K562 (cell line): ENCODE results near the gene LEO1. TPM values are rescaled to one million over a fixed set of nuclear protein-coding genes. Genes with fewer than 3 reads are reported as not detected.

Source experiments
- ARNT ChIP-seq, 2 experiments: fragments of 450-650 bp; IDR thresholded peaks; 2 replicates each; pipeline ENCODE4 v1.6.1; 2016; ENCODE audit warnings: mild to moderate bottlenecking in 1 of 2
- CXXC5 ChIP-seq: fragments of 250-450 bp; sonication (Bioruptor Pico); IDR thresholded peaks from 2 replicates; pipeline ENCODE4 v1.8.0; 2022; ENCODE audit warnings: inconsistent platforms, mild to moderate bottlenecking, moderate library complexity
- ETS2 ChIP-seq: IDR thresholded peaks from 2 replicates; pipeline ENCODE4 v1.6.1; 2016; ENCODE audit warnings: borderline replicate concordance, missing genetic modification characterization, mild to moderate bottlenecking, moderate library complexity, missing compliant biosample characterization; ENCODE audit not compliant: poor library complexity, severe bottlenecking
- KAT7 ChIP-seq: sonication (generic); formaldehyde crosslinking; IDR thresholded peaks from 2 replicates; pipeline ENCODE4 v1.8.0; 2022; ENCODE audit warnings: missing genetic modification reagents, mild to moderate bottlenecking, borderline replicate concordance
- NCOA6 ChIP-seq: fragments of 450-650 bp; IDR thresholded peaks from 2 replicates; pipeline ENCODE4 v1.6.1; 2017; ENCODE audit warnings: mild to moderate bottlenecking
- NR3C1 ChIP-seq: sonication (generic); formaldehyde crosslinking; IDR thresholded peaks from 2 replicates; pipeline ENCODE4 v1.8.1; 2022; ENCODE audit warnings: missing genetic modification reagents
- PHF21A ChIP-seq: fragments of 450-650 bp; IDR thresholded peaks from 2 replicates; pipeline ENCODE4 v1.6.1; 2017; ENCODE audit warnings: low read depth, borderline replicate concordance
- PHF8 ChIP-seq: fragments of 200-600 bp; sonication (generic); IDR thresholded peaks from 2 replicates; pipeline ENCODE4 v1.6.1; 2012; ENCODE audit warnings: mixed run types, mild to moderate bottlenecking, inconsistent platforms, low read length, moderate library complexity, borderline replicate concordance
- POLR2AphosphoS5 ChIP-seq: IDR thresholded peaks from 2 replicates; pipeline ENCODE4 v1.6.1; 2011; ENCODE audit warnings: mild to moderate bottlenecking, low read depth, low read length, moderate library complexity; ENCODE audit not compliant: control insufficient read depth, insufficient read depth
- PYGO2 ChIP-seq: fragments of 450-650 bp; IDR thresholded peaks from 2 replicates; pipeline ENCODE4 v1.6.1; 2016; ENCODE audit warnings: mild to moderate bottlenecking, missing genetic modification characterization, moderate library complexity, missing compliant biosample characterization
- SRF ChIP-seq, 2 experiments: fragments of 250-450, 450-650 bp in 1 of 2; sonication (Bioruptor Pico) in 1 of 2; sonication (generic) in 1 of 2; formaldehyde crosslinking; IDR thresholded peaks; 2 replicates each; pipeline versions ENCODE4 v1.5.0 to v1.5.1; 2020 to 2022; ENCODE audit warnings: mild to moderate bottlenecking in 1 of 2, missing genetic modification reagents in 1 of 2
- STAT5B ChIP-seq: fragments of 250-450 bp; sonication (Bioruptor Pico); IDR thresholded peaks from 2 replicates; pipeline ENCODE4 v1.8.0; 2021; ENCODE audit warnings: mild to moderate bottlenecking, inconsistent platforms
- U2AF2 ChIP-seq: fragments of 200-400 bp; formaldehyde crosslinking; optimal IDR thresholded peaks from 2 replicates; pipeline ENCODE3; 2017; ENCODE audit warnings: low read depth, mild to moderate bottlenecking, low read length
- ZC3H4 ChIP-seq: sonication (generic); formaldehyde crosslinking; IDR thresholded peaks from 2 replicates; pipeline ENCODE4 v1.9.0; 2021; ENCODE audit warnings: missing genetic modification reagents, borderline replicate concordance
- ZNF12 ChIP-seq: sonication (generic); formaldehyde crosslinking; IDR thresholded peaks from 2 replicates; pipeline ENCODE4 v1.4.0; 2020; ENCODE audit warnings: mild to moderate bottlenecking, missing genetic modification reagents
- ZNF695 ChIP-seq: fragments of 450-650 bp; formaldehyde crosslinking; IDR thresholded peaks from 2 replicates; pipeline ENCODE4 v1.4.0; 2020; ENCODE audit warnings: mild to moderate bottlenecking, moderate library complexity
- ZNF764 ChIP-seq: fragments of 250-450 bp; sonication (Bioruptor Pico); IDR thresholded peaks from 2 replicates; pipeline ENCODE4 v1.4.0; 2020; ENCODE audit warnings: low read depth, mild to moderate bottlenecking, moderate library complexity
- polyA plus RNA-seq, 8 experiments: library from polyadenylated mRNA; depleted of rRNA in 4 of 8; stranded (reverse) in 5 of 8; unstranded in 3 of 8; fragments of >200 nt; fragmentation: Nextera tagmentation in 2 of 8; fragmentation: Illumina TruSeq in 1 of 8; extraction: Ambion mirVana in 2 of 8; extraction: Trizol in 1 of 8; gene quantifications; 2 replicates each; pipeline versions ENCODE4 v1.2.1 to v1.2.3, GENCODE V29; 2011 to 2014; ENCODE audit warnings: inconsistent platforms in 1 of 8, missing spikeins in 1 of 8
- total RNA-seq, 7 experiments: library from RNA; depleted of rRNA in 6 of 7; stranded (reverse); fragments of >200 nt in 6 of 7; fragmentation: Illumina TruSeq in 2 of 7; extraction: Trizol in 2 of 7; gene quantifications; 2 replicates each; pipeline versions ENCODE4 v1.2.1 to v1.2.3, GENCODE V29; 2011 to 2021; ENCODE audit warnings: low replicate concordance in 1 of 7
- TF ChIP-seq, protein P1 (sequence below): IDR thresholded peaks from 2 replicates; pipeline ENCODE4 v1.6.1; 2011; ENCODE audit not compliant: insufficient read length; ENCODE audit errors: extremely low read depth
- TF ChIP-seq, protein P2 (sequence below), 2 experiments: fragments of 250-450 bp in 1 of 2; fragments of 450-650 bp in 1 of 2; sonication (Bioruptor Pico) in 1 of 2; IDR thresholded peaks; 2 replicates each; pipeline versions ENCODE4 v1.6.1 to v1.8.0; 2016 to 2021; ENCODE audit warnings: mild to moderate bottlenecking in 2 of 2, moderate library complexity in 2 of 2, missing compliant biosample characterization in 1 of 2, missing genetic modification characterization in 1 of 2
- TF ChIP-seq, protein P3 (sequence below): fragments of 250-450 bp; sonication (Bioruptor Pico); IDR thresholded peaks from 2 replicates; pipeline ENCODE4 v1.4.0; 2020; ENCODE audit warnings: borderline replicate concordance
- TF ChIP-seq, protein P4 (sequence below): fragments of 250-450 bp; sonication (Bioruptor Pico); IDR thresholded peaks from 2 replicates; pipeline ENCODE4 v1.4.0; 2020; ENCODE audit warnings: mild to moderate bottlenecking, moderate library complexity, borderline replicate concordance

Gene LEO1
- total and polyA plus RNA-seq, 9 of the 15 experiments (the other 6 are each of a cell fraction or from before 2014, with no cell fraction given): 8.4 to 48.3 (median 37.9) TPM

DNA sequence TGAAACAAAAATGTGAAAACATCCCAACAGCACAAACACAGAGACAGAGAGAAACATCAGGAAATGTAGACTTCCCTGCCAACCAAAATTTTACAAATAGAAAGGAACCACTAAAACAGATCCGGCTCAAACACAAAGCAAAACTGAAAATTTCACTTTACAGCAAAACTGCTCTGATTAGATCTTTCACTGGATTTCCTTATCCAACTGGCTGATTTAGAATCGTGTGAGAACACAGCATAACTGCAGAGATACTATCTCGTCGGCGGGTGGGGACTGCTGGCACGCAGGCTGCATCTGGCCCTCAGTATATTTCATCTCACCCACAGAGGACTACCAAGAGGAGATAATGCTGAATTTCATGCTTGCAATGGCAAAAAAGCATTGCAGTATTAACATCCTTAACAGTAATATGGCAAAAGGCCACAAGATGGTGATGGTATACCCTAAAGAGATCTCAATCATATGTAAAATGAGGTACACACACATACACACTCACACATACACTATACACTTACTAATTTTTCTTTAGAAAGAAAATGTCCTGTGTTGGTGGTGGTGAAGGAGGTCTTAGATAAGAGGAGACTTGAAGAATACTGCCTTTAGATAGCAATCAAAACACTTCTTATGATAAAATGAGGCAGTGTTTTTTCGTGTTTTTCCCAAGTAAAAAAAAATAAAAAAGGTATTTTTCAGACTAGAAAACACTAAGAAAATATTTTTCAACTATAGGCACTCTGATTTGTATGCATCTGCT lies 10.6 kb upstream of the LEO1 start (continued):
- TF ChIP-seq ETS2 (tag) (no peak), ZNF764 (no peak), SRF (CRISPR knock-in tag; IDR thresholded peaks at IDR 0.05) (no peak), CXXC5 (CRISPR knock-in tag) (0 out of 2 replicates have a peak, but pooled peaks have one; percentile 16), ZNF695 (CRISPR knock-in tag) (no peak), NCOA6 (no peak), ZC3H4 (no peak), STAT5B (CRISPR knock-in tag) (no peak), KAT7 (CRISPR knock-in tag) (peak; percentile 93; the same call in 1 of the 2 replicates), PHF8 (no peak), PHF21A (no peak), U2AF2 (no peak), ZNF12 (CRISPR knock-in tag) (no peak), ARNT (IDR thresholded peaks at IDR 0.05) (no peak), NR3C1 (CRISPR knock-in tag) (no peak), PYGO2 (tag) (0 out of 2 replicates have a peak, but pooled peaks have one; percentile 27), POLR2AphosphoS5 (no peak)
- TF ChIP-seq, protein P1, sequence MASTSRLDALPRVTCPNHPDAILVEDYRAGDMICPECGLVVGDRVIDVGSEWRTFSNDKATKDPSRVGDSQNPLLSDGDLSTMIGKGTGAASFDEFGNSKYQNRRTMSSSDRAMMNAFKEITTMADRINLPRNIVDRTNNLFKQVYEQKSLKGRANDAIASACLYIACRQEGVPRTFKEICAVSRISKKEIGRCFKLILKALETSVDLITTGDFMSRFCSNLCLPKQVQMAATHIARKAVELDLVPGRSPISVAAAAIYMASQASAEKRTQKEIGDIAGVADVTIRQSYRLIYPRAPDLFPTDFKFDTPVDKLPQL: no peak
- TF ChIP-seq, protein P2, sequence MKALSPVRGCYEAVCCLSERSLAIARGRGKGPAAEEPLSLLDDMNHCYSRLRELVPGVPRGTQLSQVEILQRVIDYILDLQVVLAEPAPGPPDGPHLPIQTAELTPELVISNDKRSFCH (CRISPR knock-in tag; IDR thresholded peaks at IDR 0.05): no peak
- TF ChIP-seq, protein P2 (tag; IDR thresholded peaks at IDR 0.05): no peak
- TF ChIP-seq, protein P3, sequence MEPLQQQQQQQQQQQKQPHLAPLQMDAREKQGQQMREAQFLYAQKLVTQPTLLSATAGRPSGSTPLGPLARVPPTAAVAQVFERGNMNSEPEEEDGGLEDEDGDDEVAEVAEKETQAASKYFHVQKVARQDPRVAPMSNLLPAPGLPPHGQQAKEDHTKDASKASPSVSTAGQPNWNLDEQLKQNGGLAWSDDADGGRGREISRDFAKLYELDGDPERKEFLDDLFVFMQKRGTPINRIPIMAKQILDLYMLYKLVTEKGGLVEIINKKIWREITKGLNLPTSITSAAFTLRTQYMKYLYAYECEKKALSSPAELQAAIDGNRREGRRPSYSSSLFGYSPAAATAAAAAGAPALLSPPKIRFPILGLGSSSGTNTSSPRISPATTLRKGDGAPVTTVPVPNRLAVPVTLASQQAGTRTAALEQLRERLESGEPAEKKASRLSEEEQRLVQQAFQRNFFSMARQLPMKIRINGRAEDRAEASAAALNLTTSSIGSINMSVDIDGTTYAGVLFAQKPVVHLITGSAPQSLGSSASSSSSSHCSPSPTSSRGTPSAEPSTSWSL (CRISPR knock-in tag): no peak
- TF ChIP-seq, protein P4, sequence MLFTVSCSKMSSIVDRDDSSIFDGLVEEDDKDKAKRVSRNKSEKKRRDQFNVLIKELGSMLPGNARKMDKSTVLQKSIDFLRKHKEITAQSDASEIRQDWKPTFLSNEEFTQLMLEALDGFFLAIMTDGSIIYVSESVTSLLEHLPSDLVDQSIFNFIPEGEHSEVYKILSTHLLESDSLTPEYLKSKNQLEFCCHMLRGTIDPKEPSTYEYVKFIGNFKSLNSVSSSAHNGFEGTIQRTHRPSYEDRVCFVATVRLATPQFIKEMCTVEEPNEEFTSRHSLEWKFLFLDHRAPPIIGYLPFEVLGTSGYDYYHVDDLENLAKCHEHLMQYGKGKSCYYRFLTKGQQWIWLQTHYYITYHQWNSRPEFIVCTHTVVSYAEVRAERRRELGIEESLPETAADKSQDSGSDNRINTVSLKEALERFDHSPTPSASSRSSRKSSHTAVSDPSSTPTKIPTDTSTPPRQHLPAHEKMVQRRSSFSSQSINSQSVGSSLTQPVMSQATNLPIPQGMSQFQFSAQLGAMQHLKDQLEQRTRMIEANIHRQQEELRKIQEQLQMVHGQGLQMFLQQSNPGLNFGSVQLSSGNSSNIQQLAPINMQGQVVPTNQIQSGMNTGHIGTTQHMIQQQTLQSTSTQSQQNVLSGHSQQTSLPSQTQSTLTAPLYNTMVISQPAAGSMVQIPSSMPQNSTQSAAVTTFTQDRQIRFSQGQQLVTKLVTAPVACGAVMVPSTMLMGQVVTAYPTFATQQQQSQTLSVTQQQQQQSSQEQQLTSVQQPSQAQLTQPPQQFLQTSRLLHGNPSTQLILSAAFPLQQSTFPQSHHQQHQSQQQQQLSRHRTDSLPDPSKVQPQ: no peak
